Activated gamma-delta T cell (primary cell): ENCODE results near the gene C1QTNF3.
"Not testable (repeated sequence)": the region's sequence is repeated elsewhere in the genome, so short reads cannot be mapped to it uniquely, and the experiment has no call there.

Source experiments
- DNase-seq: peaks from one replicate; lab custom pipeline; 2025; lab: John Stamatoyannopoulos, UW

Gene C1QTNF3

GRCh38 chr5:34051374-34051980 lies 8.5 kb upstream of the C1QTNF3 start:
- DNase-seq, result no peak

GRCh38 chr5:34047774-34048572 lies 5.0 kb upstream of the C1QTNF3 start:
- no peak for DNase-seq

- DNase-seq, result no peak
Measured at GRCh38 chr5:34047143-34047542, 4.1 kb upstream of the C1QTNF3 start.

- DNase-seq, result no peak
Measured at GRCh38 chr5:34045996-34046395, 3.0 kb upstream of the C1QTNF3 start.

- DNase-seq, result no peak
Measured at GRCh38 chr5:34045023-34045422, 2.0 kb upstream of the C1QTNF3 start.

- DNase-seq, result no peak
Measured at GRCh38 chr5:34042321-34042720, 692 bp downstream of the C1QTNF3 start.

- DNase-seq, result no peak
Measured at GRCh38 chr5:34041247-34041972, 1.6 kb downstream of the C1QTNF3 start.

GRCh38 chr5:34040472-34040871 lies 2.5 kb downstream of the C1QTNF3 start:
- DNase-seq, result no peak

- no peak for DNase-seq
Measured at GRCh38 chr5:34039398-34040157, 3.4 kb downstream of the C1QTNF3 start.

GRCh38 chr5:34038838-34039237 lies 4.2 kb downstream of the C1QTNF3 start:
- no peak for DNase-seq

- no peak for DNase-seq
Measured at GRCh38 chr5:34038390-34038789, 4.6 kb downstream of the C1QTNF3 start.

- DNase-seq, result no peak
Measured at GRCh38 chr5:34037726-34038125, 5.3 kb downstream of the C1QTNF3 start.

- DNase-seq, result no peak
Measured at GRCh38 chr5:34035756-34036155, 7.3 kb downstream of the C1QTNF3 start.

- no peak for DNase-seq
Measured at GRCh38 chr5:34034534-34035327, 8.3 kb downstream of the C1QTNF3 start.

- no peak for DNase-seq
Measured at GRCh38 chr5:34031966-34032365, 11.0 kb downstream of the C1QTNF3 start.

- no peak for DNase-seq
Measured at GRCh38 chr5:34031117-34031516, 11.9 kb downstream of the C1QTNF3 start.

- DNase-seq, result not testable (repeated sequence)
Measured at GRCh38 chr5:34030585-34030984, 12.4 kb downstream of the C1QTNF3 start.

GRCh38 chr5:34030048-34030447 lies 13.0 kb downstream of the C1QTNF3 start:
- DNase-seq, result no peak

- no peak for DNase-seq
Measured at GRCh38 chr5:34028349-34028748, 14.7 kb downstream of the C1QTNF3 start.

GRCh38 chr5:34026089-34026761 lies 16.8 kb downstream of the C1QTNF3 start:
- no peak for DNase-seq
